AML-193 (cell line): ENCODE data around the gene LDAH.
"Not testable (repeated sequence)": the region's sequence is repeated elsewhere in the genome, so short reads cannot be mapped to it uniquely, and the experiment has no call there.

ENCODE experiments used
- DNase-seq, 2 experiments: peaks; one replicate each; lab custom pipeline; 2025; lab: John Stamatoyannopoulos, UW

LDAH gene

DNA sequence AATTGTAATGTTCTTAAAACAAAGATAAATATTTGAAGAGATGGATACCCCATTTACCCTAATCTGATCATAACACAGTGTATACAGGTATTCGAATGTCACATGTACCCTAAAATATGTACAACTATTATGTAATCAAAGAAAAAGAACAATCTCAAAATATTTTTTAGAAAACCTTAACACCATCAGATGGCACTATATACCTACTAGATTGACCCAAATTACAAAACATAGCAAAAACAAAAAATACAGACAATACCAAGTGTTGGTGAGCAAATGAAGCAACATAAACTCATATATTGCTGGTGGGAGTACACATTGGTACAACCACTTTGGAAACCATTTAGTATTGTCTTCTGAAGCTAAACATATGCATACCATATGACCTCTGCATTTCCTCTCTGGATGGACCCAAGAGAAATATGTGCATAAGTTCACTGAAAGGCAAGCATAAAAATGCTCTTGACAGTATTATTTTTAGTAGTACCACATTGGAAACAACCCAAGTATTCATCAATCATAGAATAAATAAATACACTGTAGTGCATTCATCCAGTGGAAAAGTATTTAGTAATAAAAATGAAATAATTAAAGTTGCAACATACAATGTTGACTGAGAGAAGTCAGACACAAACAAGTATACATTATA lies 100.2 kb downstream of the LDAH start:
- DNase-seq = no peak

DNA sequence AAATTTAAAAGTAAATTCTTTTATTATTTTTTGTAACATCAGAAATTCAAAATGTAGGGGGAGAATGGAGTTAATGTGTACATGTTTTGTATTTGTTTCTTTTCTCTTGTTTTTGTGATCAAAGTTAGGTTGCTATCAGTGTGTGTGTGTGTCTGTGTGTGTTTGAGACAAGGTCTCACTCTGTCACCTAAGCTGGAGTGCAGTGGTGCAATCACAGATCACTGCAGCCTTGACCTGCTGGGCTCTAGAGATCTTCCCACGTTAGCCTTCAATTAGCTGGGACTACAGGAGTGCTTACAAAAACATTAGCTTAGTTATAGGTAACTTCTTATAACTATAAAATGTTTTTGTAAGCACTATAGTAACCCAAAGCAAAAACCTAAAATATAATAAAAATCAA lies 105.3 kb downstream of the LDAH start:
- no peak for DNase-seq

DNA sequence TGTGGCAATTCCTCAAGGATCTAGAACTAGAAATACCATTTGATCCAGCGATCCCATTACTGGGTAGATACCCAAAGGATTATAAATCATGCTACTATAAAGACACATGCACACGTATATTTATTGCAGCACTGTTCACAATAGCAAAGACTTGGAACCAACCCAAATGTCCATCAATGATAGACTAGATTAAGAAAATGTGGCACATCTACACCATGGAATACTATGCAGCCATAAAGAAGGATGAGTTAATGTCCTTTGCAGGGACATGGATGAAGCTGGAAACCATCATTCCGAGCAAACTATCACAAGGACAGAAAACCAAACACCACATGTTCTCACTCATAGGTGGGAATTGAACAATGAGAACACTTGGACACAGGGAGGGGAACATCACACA lies 106.7 kb downstream of the LDAH start:
- not testable (repeated sequence) for DNase-seq

DNA sequence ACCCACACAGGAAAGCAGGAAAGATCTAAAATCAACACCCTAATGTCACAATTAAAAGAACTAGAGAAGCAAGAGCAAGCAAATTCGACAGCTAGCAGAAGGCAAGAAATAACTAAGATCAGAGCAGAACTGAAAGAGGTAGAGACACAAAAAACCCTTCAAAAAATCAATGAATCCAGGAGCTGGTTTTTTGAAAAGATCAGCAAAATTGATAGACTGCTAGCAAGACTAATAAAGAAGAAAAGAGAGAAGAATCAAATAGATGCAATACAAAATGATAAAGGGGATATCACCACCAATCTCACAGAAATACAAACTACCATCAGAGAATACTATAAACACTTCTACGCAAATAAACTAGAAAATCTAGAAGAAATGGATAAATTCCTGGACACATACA lies 108.5 kb downstream of the LDAH start:
- not testable (repeated sequence) for DNase-seq

DNA sequence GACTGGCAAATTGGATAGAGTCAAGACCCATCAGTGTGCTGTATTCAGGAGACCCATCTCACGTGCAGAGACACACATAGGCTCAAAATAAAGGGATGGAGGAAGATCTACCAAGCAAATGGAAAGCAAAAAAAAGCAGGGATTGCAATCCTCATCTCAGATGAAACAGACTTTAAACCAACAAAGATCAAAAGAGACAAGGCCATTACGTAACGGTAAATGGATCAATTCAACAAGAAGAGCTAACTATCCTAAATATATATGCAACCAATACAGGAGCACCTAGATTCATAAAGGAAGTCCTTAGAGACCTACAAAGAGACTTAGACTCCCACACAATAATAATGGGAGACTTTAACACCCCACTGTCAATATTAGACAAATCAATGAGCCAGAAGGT lies 109.3 kb downstream of the LDAH start:
- not testable (repeated sequence) for DNase-seq

DNA sequence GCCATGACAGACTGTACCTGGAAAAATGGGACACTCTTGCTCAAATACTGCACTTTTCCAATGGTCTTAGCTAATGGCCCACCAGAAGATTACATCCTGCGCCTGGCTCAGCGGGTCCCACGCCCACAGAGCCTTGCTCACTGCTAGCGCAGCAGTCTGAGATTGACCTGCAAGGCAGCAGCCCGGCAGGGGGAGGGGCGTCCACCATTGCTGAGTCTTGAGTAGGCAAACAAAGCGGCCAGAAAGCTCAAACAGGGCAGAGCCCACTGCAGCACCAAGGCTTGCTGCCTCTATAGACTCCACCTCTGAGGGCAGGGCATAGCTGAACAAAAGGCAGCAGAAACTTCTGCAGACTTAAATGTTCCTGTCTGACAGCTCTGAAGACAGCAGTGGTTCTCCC lies 111.3 kb downstream of the LDAH start:
- not testable (repeated sequence) for DNase-seq

DNA sequence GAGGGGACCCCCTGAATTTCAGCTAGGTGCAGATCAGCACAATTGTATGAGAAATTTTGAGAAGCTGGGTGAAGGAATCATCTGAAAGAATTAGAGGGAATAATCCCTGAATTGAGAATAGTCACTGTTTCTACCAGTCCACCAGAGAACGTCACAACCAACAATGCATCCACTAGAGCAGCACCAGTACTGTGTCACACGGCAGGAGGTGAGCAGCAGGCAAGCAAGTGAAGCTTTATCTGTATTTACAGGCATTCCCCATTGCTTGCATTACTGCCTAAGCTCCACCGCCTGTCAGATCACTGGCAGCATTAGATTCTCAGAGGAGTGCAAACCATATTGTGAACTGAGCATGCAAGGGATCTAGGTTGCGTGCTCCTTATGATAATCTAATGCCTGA lies 115.3 kb downstream of the LDAH start:
- DNase-seq = no peak

DNA sequence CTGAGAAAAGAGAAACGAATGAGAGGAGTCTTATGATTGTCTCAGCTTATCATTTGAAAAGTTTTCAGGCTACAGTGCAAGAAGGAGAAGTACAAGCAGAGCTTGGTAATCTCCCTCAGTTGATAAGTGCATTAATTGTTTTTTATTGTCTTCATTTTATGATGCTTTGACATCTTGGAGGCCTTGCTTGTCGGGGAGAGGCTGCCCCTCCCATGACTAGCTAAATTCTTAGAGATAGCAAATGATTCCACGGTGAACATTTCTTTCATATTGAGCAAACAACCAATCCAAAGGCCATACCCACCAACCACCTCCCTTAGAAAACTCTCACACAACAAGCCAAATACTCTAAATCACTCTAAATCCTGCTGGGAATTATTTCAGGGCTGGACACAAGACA lies 116.1 kb downstream of the LDAH start:
- DNase-seq = no peak

DNA sequence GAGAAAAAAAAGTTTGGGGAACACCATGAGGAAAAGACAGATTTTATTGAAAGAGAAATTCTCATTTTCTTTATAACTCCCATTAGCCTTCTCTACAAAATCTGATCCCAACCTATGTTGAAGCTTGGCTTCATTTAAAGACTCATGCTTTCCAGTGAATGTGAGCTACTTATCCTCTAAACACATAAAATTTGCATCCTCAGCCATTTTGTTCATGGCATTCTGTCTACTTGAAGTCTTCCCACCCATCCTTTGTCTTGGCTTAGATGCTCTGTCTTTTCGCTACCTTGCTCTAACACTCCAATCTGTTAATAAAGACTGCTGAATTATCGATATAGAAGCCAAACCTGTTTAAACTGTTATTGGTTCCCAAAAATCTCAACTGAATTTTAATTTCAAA lies 116.7 kb downstream of the LDAH start:
- no peak for DNase-seq

DNA sequence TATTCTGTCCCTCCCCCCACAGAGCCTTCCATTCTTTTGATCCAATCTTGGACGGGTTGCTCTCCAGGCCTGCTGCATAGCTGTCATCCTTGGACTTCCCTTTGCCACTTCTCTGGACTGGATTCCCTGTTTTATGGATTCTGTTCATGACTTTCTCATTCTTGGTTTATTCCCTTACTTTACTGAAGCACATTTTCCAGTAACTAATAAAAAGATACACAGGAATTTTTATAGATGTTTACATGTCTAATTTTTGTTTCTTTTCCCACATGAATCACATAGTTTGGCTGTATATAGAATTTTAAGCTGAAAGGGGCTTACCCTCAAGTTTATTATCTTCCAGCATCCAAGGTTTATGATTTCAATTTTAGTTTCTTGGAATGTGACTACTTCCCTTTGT lies 118.0 kb downstream of the LDAH start:
- no peak for DNase-seq

DNA sequence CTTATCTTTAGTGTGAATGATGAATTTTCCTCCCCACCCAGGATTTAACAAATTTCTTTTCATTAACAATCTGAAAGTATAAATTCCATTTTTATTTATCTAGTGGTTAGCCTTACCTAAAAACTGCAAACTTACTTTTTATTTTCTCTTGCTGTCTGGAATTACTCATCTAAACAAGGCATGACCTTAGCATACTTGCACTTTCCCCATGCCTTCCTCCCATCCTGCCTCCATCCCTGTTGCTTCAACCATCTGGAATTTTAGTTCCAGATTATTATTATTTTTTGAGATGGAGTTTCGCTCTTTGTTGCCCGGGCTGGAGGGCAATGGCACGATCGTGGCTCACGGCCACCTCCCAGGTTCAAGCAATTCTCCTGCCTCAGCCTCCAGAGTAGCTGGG lies 120.3 kb downstream of the LDAH start:
- DNase-seq = no peak

DNA sequence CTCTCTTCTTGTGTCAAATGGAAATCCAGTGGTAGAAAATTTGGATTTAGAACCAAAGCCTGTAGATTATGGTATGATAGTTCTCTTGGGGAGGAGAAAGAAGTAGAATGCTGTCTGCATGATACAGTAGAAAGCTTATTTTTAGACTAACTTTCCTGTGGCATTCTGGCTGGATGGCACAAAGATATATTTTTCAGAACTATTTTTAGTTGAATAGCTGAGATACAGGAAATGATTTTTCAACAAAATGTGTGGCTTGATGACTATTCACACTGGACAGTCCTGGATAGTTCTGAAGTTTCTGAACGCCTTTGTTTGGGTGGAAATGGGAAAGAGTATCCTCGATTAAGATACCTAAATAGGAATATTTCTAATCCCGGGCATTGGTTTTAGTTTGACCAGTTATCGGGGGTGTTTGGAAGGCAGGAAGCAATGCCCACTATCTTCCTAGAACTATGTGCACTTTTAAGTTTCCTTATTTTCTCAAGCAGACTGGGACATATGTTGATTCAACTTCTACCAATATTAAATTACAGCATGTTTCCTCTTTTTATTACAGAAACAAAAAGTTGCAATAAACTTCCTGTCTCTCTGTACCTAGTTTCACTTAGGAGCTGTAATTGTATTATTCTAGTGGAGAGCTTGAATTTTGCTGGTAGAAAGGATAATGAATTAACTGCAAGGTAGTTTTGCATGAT lies 123.8 kb downstream of the LDAH start:
- peak in 1 of 2 experiments; percentile 3 for DNase-seq

DNA sequence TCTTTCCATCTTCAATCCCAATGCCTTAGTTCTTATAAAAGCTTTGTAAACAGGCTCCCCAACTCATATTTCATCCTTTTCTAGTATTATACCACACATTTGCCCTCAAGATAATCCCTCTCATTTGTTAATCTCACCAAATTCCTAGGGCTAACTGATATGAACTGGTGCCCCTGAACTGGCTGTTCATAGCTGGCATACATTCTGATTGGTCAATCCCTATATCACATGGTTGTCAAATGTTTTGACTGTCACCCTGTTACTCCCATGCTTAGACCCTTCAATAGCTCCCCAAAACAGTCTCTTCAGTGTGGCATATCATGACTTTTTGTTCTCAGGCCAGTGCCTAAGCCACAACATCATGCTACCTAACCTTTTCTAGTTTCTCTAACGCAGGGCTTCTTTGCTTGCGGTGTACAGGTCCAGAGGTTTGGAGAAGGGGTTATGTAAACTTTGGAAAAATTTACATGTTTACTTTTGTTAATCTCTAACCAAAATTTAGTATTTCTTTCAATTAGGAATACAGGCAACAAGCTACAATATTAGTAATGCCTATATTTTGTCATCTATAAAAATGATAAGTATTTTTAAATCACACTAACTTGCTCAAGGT lies 125.5 kb downstream of the LDAH start:
- DNase-seq = no peak

DNA sequence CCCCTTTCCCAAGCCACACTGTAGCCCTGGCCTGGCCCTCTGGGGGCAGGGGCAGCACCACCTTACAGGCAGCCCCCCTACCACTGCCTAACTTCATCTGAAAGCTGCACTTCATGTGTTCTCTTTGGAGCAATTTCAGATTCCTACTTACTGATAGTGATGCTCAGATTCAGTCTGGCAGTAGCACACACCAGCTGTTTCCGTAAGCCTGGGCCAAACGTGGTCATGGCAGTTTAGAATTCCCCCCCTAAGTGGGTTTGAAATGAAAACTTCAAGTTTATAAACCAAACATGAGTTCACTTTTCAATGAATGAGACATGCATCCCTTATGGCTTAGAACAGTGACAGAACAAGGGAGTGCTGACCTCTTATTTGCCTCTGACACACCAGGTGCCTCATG lies 126.5 kb downstream of the LDAH start:
- no peak for DNase-seq

DNA sequence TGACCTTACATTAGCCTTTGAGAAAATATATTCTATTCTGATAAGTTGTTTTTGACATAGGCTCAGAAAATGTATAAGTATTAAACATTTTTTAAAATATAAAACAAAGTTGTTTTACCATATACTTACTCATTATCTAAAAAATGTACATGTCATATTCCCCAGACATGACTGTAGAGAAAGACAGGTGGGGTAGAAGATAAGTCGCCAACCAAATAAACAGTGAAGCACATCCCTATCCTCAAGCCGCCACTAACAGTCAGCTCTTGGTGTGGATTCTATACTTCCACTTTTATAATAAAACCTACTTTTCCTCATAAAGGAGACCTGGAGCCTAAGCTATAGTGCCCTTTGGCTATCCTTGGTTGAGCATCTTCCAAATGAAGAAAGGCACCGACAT lies 129.6 kb downstream of the LDAH start:
- no peak for DNase-seq

DNA sequence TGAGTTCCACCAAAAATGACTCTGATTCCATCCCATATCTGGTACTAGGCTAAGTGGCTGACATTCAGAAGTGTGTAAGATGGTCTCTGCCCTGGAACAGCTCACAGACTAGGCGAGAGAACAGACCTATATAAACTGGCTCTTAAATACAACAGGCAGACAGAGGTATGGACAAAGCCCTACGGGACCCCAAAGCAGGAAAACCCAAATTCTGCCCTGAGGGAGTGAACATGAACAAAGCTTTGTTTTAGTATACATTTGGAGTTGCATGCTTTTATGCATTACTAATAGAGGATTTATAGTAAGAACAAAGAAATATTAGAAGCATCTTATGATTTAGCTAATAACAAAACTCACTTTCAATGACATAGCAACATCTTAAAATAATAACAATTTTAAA lies 130.8 kb downstream of the LDAH start:
- DNase-seq = no peak

DNA sequence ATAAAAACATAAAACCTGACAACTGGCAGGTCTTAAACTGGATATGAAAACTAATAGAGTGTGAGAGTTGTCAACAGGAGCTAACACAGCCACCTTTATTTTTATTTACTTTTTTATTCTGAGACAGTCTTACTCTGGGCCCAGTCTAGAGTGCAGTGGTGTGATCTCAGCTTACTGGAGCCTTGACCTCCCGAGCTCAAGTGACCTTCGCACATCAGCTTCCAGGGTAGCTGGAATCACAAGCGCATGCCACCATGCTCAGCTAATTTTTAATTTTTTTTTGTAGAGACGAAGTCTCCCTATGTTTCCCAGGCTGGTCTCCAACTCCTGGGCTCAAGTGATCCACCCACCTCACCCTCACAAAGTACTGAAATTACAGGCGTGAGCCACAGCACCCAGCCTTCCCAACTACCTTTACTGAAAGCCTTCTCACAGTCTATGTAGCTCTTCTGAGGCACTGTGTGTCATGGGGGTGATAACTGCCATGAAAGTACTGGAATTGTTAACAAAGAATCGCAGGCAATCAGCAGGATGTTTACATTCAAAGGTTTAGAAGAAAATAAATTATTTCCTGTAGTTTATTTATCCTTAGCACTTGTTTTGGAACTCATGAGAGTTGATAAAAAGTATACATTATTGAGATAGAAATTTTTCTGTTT lies 131.7 kb downstream of the LDAH start:
- DNase-seq = no peak

DNA sequence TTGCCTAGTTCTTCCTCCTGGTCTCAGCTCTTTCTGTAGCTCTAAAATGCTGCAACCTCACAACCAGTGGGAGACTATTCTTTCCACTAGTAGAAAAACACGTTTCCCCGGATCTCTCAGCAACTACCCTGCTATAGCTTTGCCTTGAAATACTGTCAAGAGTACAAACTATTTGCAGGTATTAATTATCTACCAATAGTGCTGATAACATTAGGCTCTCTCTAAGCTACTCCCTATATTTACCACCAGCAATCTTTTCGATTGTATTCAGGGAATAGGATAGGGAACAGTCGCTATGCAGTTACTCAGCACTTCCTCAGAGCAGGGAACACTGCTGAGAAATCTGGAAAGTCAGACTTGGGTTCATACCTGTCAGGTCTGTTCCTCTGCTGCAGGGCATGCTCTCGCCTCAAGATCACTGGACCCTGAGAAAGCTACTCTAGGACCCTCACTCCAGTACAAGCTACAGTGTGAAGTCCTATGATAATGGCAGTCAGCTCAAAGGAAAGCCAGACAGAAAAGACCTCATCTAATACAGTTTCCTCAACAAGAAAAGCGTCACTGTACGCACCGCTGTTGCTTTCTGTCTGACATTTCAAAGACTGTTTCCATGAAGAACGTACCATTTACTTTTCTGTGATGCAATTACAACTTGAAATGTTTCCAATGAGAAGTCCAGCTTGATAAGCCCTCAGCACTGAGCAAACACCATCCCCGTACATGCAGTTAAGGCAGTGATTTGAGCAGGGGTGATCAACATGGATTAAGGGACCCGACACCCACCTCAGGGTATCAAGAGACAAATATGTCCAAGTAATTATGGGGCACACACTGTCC lies 133.3 kb downstream of the LDAH start:
- no peak for DNase-seq

DNA sequence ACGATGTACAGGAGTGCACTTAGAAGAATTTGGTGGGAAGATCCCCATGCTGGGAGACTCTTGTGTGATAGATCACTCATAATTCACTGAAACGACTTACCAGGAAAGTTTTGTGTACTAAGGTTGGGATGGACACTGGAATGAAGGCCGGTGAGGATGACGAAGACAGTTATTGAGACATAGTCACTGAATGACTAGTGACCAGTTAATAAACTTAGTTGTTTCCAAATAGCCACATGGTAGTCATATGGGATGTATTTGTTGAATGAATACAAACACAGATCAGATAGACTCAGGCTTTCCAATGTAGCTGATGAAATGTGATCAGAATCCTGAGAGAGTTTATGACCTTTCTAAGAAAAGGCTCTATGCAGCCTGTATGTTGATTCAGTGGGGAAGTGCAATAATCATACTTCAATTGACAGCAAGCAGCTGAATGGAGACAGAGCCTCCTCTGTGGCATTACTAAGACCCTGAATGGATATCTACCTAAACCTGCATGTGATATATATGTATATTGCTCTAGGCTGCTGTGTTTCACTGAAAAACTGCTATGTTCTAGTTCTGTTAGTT lies 135.6 kb downstream of the LDAH start:
- DNase-seq = no peak

DNA sequence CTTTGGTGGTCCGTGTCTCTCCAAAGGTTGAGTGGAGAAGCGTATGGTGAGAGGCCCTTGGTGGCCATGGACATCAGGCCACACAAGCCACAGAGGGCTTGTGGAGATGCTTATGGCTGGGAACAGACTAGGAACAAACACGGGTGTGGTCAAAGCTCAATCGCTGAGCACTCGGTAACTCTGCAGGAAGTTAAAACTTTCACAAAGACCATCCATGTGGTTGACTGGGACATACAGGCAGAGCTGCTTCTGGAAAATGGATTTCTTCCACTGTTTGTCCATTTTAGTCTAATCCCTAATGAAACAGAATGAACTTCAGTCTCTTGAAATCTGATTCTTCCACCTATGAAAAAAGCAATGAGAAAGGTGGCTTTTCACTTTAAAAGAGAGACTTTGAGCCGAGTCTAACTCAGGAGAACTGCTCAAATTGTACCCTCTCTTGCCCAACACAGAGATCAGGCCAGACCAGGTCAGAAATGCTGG lies 138.3 kb downstream of the LDAH start:
- DNase-seq = no peak

DNA sequence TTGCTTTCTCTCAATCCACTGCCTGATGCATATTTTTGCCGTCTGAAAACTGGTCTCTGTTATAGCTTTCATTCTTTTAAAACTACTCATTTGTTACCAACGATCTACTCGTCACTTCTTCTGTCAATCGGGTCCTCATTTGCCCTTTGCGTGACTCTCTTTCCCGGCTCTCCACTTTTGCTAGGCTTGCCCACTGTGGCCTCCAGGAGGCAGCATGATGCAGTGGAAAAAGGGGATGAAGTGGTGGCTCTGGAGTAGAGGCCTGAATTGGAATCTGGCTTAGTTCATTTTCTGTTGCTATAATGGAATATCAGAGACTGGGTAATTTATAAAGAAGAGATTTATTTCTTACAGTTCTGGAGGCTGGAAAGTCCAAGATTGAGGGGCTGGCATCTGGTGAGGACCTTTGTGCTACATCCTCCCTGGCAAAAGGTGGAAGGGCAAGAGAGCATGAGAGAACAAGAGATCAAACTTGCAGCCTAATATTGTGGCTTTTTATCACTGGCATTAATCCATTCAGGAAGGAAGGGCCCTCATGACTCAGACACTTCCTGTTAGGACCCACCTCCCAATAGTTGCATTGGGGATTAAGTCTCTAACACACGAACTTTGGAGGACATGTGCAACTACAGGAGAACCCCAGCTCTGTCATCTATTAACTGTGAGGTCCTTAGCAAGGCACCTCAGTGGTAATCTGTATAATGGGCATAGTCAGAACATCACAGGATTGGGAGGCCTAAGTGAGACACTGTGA lies 140.6 kb downstream of the LDAH start:
- no peak for DNase-seq
